Activated CD8-positive, alpha-beta memory T cell treated with anti-CD3 and anti-CD28 coated beads for 4 hours (primary cell): ENCODE results near the gene GJD3.

Experiments used
- DNase-seq, 2 donors: peaks; one replicate each; pipeline ENCODE4 v3.0.0-alpha.2; 2020; ENCODE audit warnings: low read depth in 2 of 2

GJD3 gene

DNA sequence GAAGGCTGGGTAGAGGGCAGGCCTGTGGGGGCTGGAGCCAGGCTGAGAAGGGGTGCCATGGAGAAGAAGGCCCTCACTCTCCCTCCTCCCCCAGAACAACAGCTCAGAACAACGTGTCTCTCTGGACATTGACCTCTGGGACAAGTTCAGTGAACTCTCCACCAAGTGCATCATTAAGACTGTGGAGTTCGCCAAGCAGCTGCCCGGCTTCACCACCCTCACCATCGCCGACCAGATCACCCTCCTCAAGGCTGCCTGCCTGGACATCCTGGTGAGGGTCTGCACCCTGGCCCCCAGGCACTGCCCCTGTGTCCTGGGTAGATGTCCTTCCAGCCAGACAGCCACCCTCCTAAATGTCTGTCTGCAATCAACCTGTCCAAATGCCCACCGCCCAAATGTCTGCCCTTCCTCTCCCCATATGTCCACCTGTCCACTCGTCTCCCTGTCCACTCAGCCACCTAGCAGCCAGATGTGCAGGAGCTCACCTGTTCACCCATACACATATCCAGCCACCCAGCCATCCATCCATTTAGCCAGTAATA, 12.2 kb downstream of the GJD3 start:
- no peak for DNase-seq

DNA sequence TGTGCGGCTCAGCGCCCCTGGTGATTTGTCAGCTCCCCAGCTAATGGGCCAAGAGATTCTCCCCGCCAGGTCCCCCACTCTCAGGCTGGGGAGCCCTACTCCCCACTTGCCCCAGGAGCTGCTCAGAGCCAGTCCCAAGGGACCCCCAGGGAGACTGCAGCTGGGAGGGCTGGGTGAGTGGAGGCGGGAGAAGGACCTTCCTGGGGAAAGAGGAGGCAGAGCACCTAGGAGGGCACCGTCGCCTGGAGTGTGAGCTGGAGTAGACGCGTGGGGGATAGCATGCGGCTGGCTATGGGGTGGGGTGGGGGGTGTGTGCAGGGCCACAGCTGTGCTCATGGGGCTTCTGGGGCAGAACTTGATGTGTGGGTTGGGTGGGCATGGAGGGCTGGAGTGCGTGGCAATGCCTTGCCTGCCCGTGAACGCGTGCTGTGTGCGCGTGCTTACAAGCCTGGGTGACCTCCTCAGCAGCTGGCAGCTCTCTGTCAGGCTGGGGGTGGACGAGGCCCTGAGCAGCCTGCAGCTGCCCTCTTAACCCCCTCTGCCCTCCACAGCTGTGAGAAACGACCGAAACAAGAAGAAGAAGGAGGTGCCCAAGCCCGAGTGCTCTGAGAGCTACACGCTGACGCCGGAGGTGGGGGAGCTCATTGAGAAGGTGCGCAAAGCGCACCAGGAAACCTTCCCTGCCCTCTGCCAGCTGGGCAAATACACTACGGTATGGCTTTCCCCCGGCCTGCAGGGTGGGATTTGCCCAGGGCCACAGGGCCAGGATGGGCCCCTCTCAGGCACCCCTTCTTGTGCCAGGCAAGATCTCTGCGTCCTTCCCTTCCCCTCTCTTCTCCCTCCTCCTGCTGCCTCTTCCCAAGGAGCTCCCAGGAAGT, 12.9 kb downstream of the GJD3 start:
- DNase-seq, result no peak

DNA sequence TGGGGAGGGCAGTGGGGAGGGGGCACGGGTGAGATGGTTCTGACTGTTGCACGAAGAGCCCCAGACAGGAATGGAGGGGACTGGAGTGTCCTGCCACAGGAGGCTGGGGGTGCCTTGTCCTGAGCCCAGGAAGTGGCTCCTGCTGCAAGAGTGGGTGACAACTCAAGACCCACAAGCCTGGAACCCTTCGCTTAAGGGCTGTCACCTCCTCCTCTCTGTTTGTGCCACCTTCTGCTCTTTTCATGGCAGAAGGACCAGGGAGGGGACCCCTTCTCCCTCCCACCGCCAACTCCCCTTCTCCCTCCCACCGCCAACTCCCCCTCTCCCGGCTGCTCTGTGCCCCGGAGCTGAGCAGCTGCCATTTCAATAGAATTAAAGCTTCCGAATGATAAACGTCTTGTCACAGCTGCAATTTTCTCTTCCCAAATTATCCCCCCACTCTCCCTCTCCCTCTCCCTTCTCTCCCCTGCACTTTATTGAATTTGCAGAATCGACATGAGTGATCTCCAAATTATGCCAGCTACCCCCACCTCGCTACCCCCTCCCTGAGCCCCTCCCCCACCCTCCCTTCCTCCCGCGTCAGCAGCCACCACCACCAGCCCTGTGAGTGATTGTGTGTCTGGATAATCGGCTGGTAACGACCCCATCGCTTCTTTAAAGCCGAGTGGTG, 13.7 kb downstream of the GJD3 start:
- no peak for DNase-seq

DNA sequence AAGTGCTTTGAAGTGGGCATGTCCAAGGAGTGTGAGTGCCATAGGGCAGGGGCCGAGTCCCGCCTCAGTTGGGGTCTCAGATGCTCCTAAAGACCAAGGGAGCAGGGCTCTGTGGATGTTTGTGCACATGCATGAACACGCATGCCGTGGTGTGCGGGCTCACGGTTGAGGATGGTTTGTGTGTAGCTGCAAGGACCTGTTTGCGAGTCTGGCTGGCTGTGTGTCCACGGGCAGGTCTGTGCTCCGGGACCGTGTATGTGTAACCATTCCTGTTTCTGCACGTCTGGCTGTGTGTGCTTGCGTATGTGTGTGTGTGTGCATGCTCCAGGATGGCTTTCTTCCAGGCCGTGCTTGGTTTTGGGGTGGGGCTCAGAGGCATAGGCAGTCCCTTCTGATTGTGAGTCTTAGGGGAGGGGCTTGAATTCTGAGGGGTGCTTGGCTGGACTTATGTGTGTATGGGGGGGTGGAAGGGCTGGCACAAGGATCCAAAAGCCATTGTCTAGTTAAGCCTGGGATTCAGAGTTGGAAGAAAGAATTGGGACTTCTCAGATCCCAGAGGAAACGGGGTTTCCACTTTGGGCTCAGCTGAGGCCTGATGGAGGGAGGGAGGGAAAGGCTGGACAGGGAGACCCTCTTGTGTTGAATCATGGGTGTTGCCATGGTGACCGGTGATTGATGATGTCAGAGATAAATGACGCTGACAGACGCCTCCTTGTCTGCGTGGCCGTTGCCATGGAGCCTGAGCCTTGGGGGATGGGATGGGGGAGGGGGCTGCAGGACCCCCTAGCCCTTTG, 14.4 kb downstream of the GJD3 start:
- no peak for DNase-seq

DNA sequence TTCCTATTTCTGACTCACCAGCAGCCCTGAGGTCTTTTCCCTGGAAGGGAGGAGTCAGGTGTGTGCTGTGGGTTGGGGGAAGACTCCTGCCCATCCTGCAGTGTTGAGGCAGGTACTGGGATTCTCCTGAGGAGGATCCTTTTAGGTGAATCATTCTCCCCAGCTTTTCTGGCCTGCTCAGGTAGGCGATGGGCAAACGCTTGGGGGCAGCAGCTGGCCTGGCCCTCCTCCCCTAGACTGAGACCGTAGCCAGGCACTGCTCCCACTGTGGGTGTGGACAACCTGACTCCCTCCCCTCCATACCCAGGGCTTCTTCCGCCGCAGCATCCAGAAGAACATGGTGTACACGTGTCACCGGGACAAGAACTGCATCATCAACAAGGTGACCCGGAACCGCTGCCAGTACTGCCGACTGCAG, 15.1 kb downstream of the GJD3 start:
- DNase-seq, result no peak

DNA sequence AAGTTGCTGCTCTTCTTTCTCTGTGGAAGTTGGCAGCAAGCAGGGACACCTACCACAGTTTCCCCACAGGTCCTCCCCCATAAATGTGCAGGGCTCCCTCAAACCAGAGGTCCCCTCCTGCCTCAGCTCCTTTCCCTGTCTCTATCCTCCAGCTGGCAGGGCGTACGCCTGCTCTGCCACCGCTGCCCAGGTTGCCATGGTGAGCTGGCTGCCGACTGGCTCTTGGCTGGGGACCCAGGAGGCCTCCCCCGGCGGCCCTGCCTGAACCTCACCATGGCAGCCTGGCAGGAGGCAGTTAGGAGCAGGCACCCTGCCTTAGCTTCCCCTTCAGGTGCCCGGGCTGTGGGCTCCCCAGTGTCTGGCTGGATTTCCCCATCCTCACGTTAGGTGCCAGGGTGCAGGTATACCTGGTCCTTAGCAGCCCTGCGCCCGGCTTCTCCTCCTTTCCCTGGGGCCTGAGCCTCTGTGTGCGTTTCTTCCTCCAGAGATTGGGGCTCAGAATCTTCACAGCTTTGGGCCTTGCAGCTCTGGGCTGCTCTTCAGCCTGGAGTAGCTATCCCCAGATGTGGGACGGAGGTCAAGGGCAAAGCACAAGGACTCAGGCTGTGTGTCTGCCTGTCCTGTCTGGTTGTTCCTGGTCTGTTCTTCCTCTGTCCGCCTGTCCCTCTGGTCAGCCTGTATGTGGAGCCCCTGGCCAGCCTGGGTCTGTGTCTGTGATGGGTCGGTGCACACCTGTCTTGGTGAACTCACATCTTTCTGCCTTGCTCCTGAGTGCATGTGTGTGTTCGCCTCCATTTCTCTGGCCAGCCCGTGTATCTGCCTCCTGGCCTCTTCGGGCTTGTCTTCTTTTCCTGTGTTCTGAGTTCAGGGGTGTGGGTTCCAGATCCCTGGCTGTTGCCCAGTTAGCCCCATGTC, 15.7 kb downstream of the GJD3 start:
- DNase-seq, result no peak

DNA sequence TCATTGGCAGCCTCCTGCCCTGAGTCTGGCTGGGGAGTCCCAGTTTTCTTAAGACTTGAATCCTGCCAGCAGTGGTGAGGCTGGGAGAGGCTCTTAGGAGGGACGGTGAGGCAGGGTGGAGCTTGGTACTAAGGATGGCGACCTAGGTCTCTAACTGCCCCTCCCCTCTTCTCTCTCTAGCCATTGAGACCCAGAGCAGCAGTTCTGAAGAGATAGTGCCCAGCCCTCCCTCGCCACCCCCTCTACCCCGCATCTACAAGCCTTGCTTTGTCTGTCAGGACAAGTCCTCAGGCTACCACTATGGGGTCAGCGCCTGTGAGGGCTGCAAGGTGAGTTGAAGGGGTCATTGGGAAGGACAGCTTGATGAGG, 16.4 kb downstream of the GJD3 start:
- DNase-seq, result no peak

DNA sequence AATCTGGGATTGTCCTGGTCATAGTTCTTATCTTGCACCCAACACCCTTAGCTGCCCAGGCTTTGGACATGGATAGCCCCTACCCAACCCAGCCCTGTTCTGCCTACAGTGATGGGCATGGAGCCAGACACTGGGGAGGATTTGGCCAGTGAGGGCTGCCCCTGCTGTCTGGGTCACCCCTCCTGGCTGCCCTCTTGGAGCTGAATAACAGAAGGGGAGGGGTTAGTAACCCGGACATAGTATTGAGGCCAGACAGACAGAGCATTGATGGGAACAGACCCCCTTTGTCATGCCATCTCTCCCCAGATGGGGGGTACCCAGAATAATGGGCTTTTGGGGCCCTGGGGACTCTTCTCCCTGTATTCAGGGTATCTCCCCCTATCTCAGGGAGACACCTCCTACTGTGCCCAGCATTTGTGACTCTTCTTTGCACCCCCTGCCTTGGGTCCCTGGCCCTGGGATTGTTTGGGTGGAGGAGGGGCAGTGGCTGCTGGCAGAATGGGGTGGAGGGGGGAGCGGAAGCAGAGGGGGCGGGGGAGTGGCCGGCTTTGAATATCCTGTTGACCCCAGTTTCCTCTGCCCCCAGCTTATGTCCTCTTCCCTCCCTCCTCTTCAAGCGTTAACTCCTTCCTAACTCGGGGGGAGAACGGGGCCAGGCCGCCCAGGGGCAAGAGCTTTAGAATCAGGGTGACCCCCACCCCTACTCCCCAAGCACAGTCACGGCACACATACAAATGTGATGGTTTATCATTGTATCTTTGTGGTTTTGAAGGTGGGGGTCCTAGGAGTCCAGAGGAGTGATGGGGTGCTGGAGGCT, 17.0 kb downstream of the GJD3 start:
- DNase-seq, result no peak

DNA sequence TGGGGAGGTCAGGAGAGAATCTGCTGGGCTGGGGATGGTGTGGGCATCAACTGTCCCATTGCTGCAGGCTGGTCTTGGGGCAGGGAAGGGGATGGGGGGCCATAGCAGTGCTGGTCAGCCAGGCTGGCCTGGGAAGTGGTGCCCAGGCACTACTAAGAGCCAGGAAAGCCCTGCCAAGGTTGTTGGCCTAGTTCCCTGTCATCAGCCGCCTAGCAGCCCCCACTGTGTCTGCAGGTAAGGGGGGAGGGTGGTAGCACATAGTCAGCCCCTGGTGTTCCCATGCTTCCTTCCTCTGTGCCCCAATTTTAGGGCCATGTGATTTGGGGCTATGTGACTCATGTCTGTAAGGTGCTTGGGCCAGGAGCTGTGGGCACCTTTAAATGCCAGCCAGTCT, 17.8 kb downstream of the GJD3 start:
- no peak for DNase-seq

DNA sequence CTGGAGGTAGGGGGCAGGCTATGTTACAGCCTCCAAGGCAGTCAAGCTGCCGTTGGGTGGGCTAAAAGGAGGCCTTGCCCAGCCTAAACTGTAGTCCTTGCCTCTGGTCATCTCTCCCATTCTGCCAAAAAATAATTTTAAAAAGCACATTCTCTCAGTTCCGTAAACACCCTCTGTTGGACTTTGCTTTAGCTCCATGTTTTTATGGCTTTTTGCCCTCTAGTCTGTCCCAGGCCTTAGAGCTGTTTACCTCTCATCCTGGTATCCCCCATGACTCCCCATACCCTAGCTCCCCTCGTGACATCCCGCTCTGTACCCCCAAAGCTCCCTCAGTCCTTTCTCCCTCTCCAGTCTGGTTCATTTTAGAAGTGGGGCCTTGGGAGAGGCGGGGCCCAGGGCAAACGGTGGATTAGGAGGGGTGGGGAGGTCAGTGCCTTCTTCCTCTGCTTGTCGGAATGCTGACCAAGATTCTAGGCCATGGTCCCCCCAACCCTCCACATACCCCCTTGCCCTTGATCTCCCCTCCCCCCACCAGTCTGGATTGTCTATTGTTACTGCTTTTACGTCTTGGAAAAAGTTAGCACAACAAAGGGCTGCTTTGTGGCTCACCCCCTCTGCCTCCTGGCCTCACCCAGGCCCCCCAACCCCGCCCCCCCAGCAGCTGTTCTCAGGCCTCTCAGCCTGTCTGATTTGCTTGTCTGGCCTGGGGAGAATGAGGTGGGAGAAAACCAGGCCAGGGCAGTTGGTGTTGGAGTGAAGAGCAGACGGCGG, 18.4 kb downstream of the GJD3 start:
- no peak for DNase-seq

DNA sequence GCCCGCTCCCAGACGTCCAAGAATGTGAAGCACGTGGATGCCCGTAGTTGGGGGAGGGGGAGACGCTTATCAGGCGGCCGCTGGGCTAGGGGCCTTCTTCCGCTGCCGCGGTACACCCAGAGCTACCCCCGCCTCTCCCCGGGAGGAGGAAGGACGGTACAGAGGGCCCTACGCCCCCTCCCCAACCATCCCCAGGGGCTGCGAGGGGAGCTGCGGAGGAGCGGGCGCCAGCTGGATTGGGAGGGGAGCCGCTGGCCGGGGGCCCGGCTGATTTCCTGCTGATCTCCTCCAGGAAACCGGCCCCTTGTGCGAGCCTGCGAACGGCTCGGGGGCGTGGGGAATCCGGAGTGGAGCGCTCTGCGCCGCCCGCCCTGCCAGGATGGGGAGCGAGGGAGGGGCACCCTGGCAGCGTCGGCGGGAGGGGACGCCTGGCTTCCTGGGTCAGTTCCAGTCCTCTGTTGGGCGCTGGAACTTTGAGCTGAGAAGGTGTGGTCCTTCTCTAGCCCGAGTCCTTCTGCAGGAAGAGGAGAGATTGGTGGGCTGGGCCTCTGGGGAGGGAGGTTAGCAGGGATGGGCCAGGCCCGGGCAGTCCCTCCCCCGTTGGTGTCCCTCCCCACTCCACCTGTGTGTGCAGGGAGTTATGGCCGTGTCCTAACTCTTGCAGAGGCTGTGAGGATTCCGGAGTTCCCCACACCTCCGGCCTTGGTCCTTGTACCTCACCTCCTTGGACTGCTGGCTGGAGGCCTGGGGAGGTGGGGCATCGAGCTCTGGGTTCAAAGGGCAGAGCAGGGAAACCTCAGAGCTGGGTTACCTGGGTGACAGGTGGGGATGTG, 19.2 kb downstream of the GJD3 start:
- no peak for DNase-seq

DNA sequence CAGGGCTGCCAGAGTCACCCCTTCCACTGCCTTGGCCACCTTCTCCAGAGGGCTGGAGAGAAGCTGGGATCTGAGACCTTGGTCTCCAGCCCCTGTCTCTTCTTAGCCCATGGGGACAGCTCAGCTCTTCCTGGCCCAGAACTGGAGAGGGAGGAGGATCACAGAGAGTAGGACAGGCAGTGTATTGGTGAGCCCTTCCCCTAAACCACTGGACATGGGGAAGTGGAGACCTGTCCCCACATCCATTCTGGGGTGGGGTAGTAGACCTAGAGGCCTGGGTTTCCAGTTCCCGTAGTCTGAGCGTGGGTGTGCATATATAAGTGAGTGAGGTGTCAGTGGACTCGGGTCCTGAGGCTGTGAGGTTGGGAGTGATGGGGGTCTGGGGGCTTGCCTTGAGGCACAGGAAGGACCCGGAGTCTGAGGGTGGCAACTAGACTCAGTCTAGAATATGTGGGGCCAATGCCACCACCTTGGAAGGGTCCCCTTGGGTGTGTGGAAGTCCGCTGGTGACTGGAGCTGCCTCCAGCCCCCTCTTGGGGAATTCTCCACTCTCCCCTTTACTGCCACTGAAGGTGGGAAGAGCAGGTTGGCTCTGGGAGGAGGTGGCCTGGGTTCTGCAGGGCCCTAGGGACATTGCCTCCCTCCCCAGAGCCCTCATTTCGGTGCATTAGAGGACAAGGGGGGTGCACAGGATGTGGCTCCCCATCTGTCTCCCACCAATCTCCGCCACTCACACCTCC, 19.9 kb downstream of the GJD3 start:
- DNase-seq, result no peak

DNA sequence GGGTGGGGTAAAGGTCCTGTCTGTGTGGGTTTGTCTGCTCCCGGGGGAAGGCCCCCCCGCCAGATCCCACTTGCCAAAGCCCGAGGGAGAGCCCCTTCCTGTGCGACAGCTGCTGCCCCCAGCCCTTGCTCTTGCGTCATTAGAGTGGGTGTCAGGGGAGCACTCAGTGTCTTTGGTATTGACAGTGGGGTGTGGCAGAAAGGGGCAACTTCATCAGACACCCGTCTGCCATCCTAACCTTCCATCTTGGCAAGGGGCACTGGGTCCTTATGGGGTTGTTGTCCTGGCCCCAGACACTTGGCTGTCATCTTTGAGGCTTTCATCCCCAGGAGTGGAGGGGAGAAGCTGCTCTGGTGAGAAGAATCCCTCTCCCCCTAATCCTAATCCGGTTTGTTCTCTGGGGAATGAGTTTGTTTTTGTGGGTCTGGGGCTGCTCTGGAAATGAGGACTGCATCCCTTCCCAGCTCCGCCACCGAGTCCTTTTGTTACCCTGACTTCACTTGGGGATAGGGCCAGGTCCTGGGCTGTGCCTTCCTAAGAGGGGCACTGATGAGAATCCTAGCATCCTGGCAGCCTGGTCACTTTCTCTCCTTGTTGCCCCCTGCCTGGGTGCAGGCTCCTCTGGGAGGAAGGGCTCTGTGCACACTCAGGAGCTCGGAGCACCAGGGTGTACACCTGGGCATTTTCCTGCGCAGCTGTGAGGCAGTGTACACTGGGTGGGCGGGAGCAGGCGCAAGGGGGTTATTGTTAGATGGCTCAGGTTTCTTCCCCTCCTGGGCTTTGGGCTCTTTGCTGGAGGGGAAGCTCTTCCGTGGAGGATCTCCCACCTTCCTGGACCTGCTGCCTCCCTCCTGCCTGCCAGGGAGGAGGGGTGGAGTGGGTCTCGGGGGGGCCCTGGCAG, 21.1 kb downstream of the GJD3 start:
- DNase-seq, result no peak

DNA sequence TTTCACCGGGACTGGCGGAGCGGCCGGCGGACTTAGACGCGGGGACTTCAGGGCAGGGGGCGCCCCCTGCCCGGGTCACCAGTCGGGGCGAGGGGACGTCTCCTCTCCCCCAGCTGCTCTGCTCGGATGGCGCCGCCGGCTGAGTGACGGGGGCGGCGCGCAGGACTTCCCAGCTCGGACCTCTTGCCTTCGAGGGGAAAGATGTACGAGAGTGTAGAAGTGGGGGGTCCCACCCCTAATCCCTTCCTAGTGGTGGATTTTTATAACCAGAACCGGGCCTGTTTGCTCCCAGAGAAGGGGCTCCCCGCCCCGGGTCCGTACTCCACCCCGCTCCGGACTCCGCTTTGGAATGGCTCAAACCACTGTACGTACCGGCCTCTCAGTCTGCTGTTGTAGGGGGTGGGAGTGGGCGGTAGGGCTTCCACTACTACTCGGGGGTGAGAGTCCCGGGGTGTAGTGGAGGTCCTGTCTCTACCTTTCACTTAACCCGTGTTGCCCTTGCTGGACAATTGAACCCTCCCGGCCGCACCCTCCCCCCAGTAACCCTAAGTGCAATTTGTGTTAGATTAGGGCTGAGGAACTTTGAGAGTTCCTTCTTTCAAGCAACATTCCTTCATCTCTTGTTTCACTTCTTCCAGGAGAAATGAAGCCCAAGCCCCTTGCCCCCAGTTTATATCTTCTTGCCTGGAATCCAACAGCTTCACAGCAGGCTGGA, 21.9 kb downstream of the GJD3 start:
- DNase-seq, result no peak

DNA sequence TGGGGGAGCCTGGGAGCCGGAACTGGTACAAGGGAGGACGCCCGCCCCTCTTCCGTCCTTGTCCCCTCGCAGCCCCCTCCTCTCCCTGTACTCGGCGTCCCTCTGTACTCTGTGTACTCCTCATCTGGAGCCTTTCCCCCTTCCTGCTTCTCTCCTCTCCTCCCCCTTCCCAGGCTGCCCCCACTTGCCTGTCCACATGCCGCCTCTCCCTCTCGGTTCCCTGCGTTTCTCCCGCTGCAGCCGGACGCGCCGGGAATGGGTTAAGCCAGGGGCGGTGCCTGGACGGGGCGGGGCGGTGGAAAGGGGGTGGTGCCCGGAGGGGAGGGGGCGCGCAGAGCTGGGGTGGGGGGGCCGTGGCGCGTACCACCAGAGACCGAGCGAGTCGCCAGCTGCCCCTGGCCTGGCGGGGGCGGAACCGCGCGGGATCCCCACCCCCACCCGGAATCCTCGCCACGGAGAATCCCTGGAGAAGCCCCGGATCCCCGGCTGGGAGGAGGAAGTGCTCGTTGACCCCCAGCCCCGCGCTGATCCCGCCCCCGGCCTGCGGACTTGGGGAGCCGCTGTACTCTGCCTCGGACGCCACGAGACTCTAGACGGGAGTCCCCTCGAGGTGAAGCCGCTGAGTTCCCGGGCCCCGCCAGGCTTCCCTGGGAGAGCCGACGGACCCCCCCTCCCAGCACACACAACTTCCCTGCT, 22.6 kb downstream of the GJD3 start:
- DNase-seq, result no peak
